ENCODE results near the gene ZNF211. TPM values are rescaled to one million over a fixed set of nuclear protein-coding genes. Genes with fewer than 3 reads are reported as not detected.

ZNF211 gene
- 10.8 and 16.9 TPM in 2 replicates for total RNA-seq (2014; rRNA removed; shearing (Covaris generic))

GRCh38 chr19:57632987-57633831 lies at the start of gene ZNF211:
Gene ZNF211, plus strand, starts transcription at chr19:57633168. Its CDS starts 179 bp downstream, at chr19:57633347.
- in situ Hi-C loops (cut with HindIII; ENCODE audit: low sequenced_read_pairs): no loop called here
- peak; percentile 97 for DNase-seq (ENCODE audit: low spot score)

GRCh38 chr19:57583521-57584416 lies 49.2 kb upstream of the ZNF211 start, which contains the start of gene ZIK1:
Gene ZIK1, plus strand, starts transcription at chr19:57584145. Its CDS starts 212 bp downstream, at chr19:57584357.
- in situ Hi-C loops (cut with HindIII; ENCODE audit: low sequenced_read_pairs): no loop called here
- peak; percentile 99 for DNase-seq (ENCODE audit: low spot score)

- in situ Hi-C loops (cut with HindIII; ENCODE audit: low sequenced_read_pairs): no loop called here
- DNase-seq (ENCODE audit: low spot score): no peak
These were observed 45.4 kb upstream of the ZNF211 start for GRCh38 chr19:57587529-57587928.

GRCh38 chr19:57599377-57599760 lies 33.6 kb upstream of the ZNF211 start:
- in situ Hi-C loops (cut with HindIII; ENCODE audit: low sequenced_read_pairs): no loop called here
- DNase-seq (ENCODE audit: low spot score): no peak

- peak; percentile 97 for DNase-seq (ENCODE audit: low spot score)
- in situ Hi-C loops (cut with HindIII; ENCODE audit: low sequenced_read_pairs): no loop called here
These were observed 33.1 kb upstream of the ZNF211 start, which contains the start of gene ZNF530 for GRCh38 chr19:57599761-57600383. Gene ZNF530, plus strand, starts transcription at chr19:57599885. Its CDS starts 4,461 bp downstream, at chr19:57604346.

GRCh38 chr19:57606931-57607330 lies 26.0 kb upstream of the ZNF211 start:
- no peak for DNase-seq (ENCODE audit: low spot score)
- in situ Hi-C loops (cut with HindIII; ENCODE audit: low sequenced_read_pairs): no loop called here

- in situ Hi-C loops (cut with HindIII; ENCODE audit: low sequenced_read_pairs): no loop called here
- DNase-seq (ENCODE audit: low spot score): no peak
These were observed 21.9 kb upstream of the ZNF211 start for GRCh38 chr19:57611113-57611512.

- peak; percentile 95 for DNase-seq (ENCODE audit: low spot score)
- in situ Hi-C loops (cut with HindIII; ENCODE audit: low sequenced_read_pairs): no loop called here
These were observed 18.8 kb upstream of the ZNF211 start, which contains the start of gene ZNF134 for GRCh38 chr19:57613941-57614743. Gene ZNF134, plus strand, starts transcription at chr19:57614242. Its CDS starts 5,227 bp downstream, at chr19:57619469.

GRCh38 chr19:57615346-57615745 lies 17.6 kb upstream of the ZNF211 start:
- DNase-seq (ENCODE audit: low spot score): no peak
- in situ Hi-C loops (cut with HindIII; ENCODE audit: low sequenced_read_pairs): no loop called here

- in situ Hi-C loops (cut with HindIII; ENCODE audit: low sequenced_read_pairs): no loop called here
- no peak for DNase-seq (ENCODE audit: low spot score)
These were observed 12.2 kb upstream of the ZNF211 start for GRCh38 chr19:57620673-57621348.

- in situ Hi-C loops (cut with HindIII; ENCODE audit: low sequenced_read_pairs): no loop called here
- no peak for DNase-seq (ENCODE audit: low spot score)
These were observed 9.9 kb upstream of the ZNF211 start for GRCh38 chr19:57623091-57623490.

GRCh38 chr19:57633832-57634131 lies 814 bp downstream of the ZNF211 start:
- in situ Hi-C loops (cut with HindIII; ENCODE audit: low sequenced_read_pairs): no loop called here
- DNase-seq (ENCODE audit: low spot score): peak; percentile 6

GRCh38 chr19:57637379-57637778 lies 4.4 kb downstream of the ZNF211 start:
- in situ Hi-C loops (cut with HindIII; ENCODE audit: low sequenced_read_pairs): no loop called here
- no peak for DNase-seq (ENCODE audit: low spot score)

GRCh38 chr19:57641715-57642234 lies 8.8 kb downstream of the ZNF211 start:
- in situ Hi-C loops (cut with HindIII; ENCODE audit: low sequenced_read_pairs): no loop called here

GRCh38 chr19:57642396-57643046 lies 9.6 kb downstream of the ZNF211 start:
- in situ Hi-C loops (cut with HindIII; ENCODE audit: low sequenced_read_pairs): no loop called here
- peak; percentile 22 for DNase-seq (ENCODE audit: low spot score)

More at GRCh38 chr19:57641715-57642234, 8.8 kb downstream of the ZNF211 start:
- no peak for DNase-seq (ENCODE audit: low spot score)

- DNase-seq (ENCODE audit: low spot score): no peak
- in situ Hi-C loops (cut with HindIII; ENCODE audit: low sequenced_read_pairs): no loop called here
These were observed 10.8 kb downstream of the ZNF211 start for GRCh38 chr19:57643734-57644133.

- in situ Hi-C loops (cut with HindIII; ENCODE audit: low sequenced_read_pairs): no loop called here
- DNase-seq (ENCODE audit: low spot score): peak; percentile 19
These were observed 15.5 kb downstream of the ZNF211 start for GRCh38 chr19:57648331-57649003.

Measured in G401 (cell line).